HG03175 (cell line): ENCODE measurements around the gene CCL23.

Experiments used
- ATAC-seq: cut with Tn5 transposase; IDR thresholded peaks from one replicate; pipeline ENCODE4 v1.9.1; 2021; ENCODE audit warnings: mild to moderate bottlenecking, moderate library complexity; ENCODE audit not compliant: unreplicated experiment

Gene CCL23

GRCh38 chr17:35972066-35972465 is 45.7 kb downstream of the CCL23 start:
- ATAC-seq: no peak

- ATAC-seq: no peak
These were observed 48.0 kb downstream of the CCL23 start for GRCh38 chr17:35969558-35970380.

- ATAC-seq: no peak
These were observed 49.2 kb downstream of the CCL23 start for GRCh38 chr17:35968520-35969054.

- ATAC-seq: no peak
These were observed 52.5 kb downstream of the CCL23 start for GRCh38 chr17:35965272-35965671.

- no peak for ATAC-seq
These were observed 54.1 kb downstream of the CCL23 start for GRCh38 chr17:35963663-35964062.
